PFSK-1 (cell line): ENCODE measurements around the gene MIB2.

Source experiments
- POLR2AphosphoS5 ChIP-seq: IDR thresholded peaks from 2 replicates; pipeline ENCODE4 v1.6.1; 2012; ENCODE audit warnings: low read depth, mild to moderate bottlenecking, control low read depth, low read length, moderate library complexity
- REST ChIP-seq, 2 experiments: IDR thresholded peaks; 2 replicates each; pipeline versions ENCODE4 v1.6.1 to v1.8.0; 2011 to 2012; ENCODE audit warnings: low read depth in 2 of 2, low read length in 2 of 2, control low read depth in 1 of 2, inconsistent platforms in 1 of 2, mild to moderate bottlenecking in 1 of 2, moderate library complexity in 1 of 2; ENCODE audit not compliant: insufficient read depth in 1 of 2
- SIN3A ChIP-seq: IDR thresholded peaks from 2 replicates; pipeline ENCODE4 v1.6.1; 2012; ENCODE audit warnings: mild to moderate bottlenecking, low read length, moderate library complexity, borderline replicate concordance; ENCODE audit not compliant: insufficient read depth

GRCh38 chr1:1591452-1591851, 23.8 kb upstream of the MIB2 start:
- no peak for TF ChIP-seq POLR2AphosphoS5
- TF ChIP-seq REST (IDR thresholded peaks at IDR 0.05; ENCODE audit: insufficient read depth in 1 of 2, low read depth in 2 of 2, low read length in 2 of 2) = no peak
- TF ChIP-seq SIN3A = no peak
